Prostate gland (tissue), 2 donors: ENCODE data around the gene KRTAP3-2.

ENCODE experiments used
- POLR2A ChIP-seq: fragments of 450-650 bp; IDR thresholded peaks from one replicate; pipeline ENCODE4 v1.6.1; 2016; ENCODE audit warnings: antibody characterized with exemption, mild to moderate bottlenecking
- POLR2AphosphoS5 ChIP-seq: sonication (generic); formaldehyde crosslinking; IDR thresholded peaks from one replicate; pipeline ENCODE4 v1.6.1; 2017; ENCODE audit warnings: antibody characterized with exemption
- TF ChIP-seq, protein P1 (sequence below), 4 experiments: fragments of 200-600 bp in 2 of 4; fragments of 450-650 bp in 2 of 4; sonication (generic) in 2 of 4; IDR thresholded peaks; 1 replicate in 3 of 4; 2 replicates in 1 of 4; pipeline ENCODE4 v1.5.1; 2016 to 2019; ENCODE audit warnings: antibody characterized with exemption in 4 of 4, mild to moderate bottlenecking in 2 of 4, moderate library complexity in 2 of 4

DNA sequence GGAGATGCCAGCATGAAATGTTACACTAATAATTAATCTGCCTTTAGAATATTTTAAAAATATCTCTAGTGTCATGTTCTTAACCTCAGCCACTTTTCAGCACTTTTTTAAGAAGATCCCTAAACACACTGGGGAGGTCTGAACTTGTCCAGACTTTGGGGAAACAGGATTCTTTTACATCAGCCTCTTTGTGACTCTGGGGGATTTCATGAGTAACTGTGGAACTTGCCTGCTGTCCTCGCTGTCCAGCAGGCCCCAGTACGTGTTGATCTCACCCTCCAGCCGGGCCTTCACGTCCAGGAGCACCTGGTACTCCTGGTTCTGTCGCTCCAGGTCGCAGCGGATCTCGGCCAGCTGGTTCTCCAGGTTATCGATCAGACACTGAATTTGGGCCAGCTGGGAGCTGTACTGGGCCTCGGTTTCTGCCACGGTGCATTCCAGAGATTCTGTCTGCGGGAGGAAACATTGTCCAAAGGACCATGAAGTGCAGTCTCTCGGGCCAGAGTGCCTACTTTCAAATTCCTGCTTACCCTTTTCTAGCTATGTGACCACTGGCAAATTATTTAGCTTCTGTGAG is 21.0 kb downstream of the KRTAP3-2 start:
- TF ChIP-seq, protein P1, sequence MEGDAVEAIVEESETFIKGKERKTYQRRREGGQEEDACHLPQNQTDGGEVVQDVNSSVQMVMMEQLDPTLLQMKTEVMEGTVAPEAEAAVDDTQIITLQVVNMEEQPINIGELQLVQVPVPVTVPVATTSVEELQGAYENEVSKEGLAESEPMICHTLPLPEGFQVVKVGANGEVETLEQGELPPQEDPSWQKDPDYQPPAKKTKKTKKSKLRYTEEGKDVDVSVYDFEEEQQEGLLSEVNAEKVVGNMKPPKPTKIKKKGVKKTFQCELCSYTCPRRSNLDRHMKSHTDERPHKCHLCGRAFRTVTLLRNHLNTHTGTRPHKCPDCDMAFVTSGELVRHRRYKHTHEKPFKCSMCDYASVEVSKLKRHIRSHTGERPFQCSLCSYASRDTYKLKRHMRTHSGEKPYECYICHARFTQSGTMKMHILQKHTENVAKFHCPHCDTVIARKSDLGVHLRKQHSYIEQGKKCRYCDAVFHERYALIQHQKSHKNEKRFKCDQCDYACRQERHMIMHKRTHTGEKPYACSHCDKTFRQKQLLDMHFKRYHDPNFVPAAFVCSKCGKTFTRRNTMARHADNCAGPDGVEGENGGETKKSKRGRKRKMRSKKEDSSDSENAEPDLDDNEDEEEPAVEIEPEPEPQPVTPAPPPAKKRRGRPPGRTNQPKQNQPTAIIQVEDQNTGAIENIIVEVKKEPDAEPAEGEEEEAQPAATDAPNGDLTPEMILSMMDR (IDR thresholded peaks at IDR 0.05) = no peak
- TF ChIP-seq POLR2A (no peak), POLR2AphosphoS5 (peak; percentile 5)
